Kidney epithelial cell (primary cell): ENCODE data around the gene MTAP. TPM values are rescaled to one million over a fixed set of nuclear protein-coding genes. Genes with fewer than 3 reads are reported as not detected.

Source experiments
- DNase-seq: peaks from one replicate; pipeline ENCODE4 v3.0.0-alpha.2; 2010; ENCODE audit warnings: low read depth
- H3K27me3 ChIP-seq: 2 replicates; pipeline ENCODE4 v1.6.0; 2011; ENCODE audit warnings: low read length; ENCODE audit not compliant: control insufficient read depth, insufficient read depth
- H3K36me3 ChIP-seq: 2 replicates; pipeline ENCODE4 v1.5.1; 2011; ENCODE audit warnings: low read length; ENCODE audit not compliant: control insufficient read depth, insufficient read depth
- H3K4me3 ChIP-seq: 2 replicates; pipeline ENCODE4 v1.5.1; 2011; ENCODE audit warnings: low read depth, mild to moderate bottlenecking, control low read depth, low read length
- CTCF ChIP-seq: IDR thresholded peaks from 2 replicates; pipeline ENCODE4 v1.5.1; 2011; ENCODE audit warnings: mild to moderate bottlenecking, moderate library complexity, low read length, control low read depth, inconsistent platforms; ENCODE audit not compliant: insufficient read depth, poor library complexity, severe bottlenecking
- total RNA-seq: library from RNA; depleted of rRNA; stranded (reverse); fragments of >200 nt; gene quantifications from 2 replicates; pipeline ENCODE4 v1.2.3, GENCODE V29; 2015

Gene MTAP
- total RNA-seq, 1 donor from 2014 or later, result 35.1 TPM

- peaks cover 61% of the 10 kb centered on the region for H3K27me3 ChIP-seq
- TF ChIP-seq CTCF, result no peak
- peak overlapping the region; percentile 62 for H3K4me3 ChIP-seq
- no peak for DNase-seq
- H3K36me3 ChIP-seq, result no peaks in the 10 kb centered on the region
Measured at GRCh38 chr9:21974722-21975409, 172.4 kb downstream of the MTAP start.

- Histone ChIP-seq H3K36me3 (no peaks in the 10 kb centered on the region), H3K27me3 (peaks cover 48% of the 10 kb centered on the region), H3K4me3 (no peak overlapping the region)
- DNase-seq, result no peak
- TF ChIP-seq CTCF, result no peak
Measured at GRCh38 chr9:21976334-21976875, 174.0 kb downstream of the MTAP start.

- Histone ChIP-seq H3K4me3 (no peak overlapping the region), H3K27me3 (peaks cover 8% of the 10 kb centered on the region), H3K36me3 (no peaks in the 10 kb centered on the region)
- DNase-seq, result no peak
- TF ChIP-seq CTCF, result no peak
Measured at GRCh38 chr9:21982391-21982790, 180.0 kb downstream of the MTAP start.

GRCh38 chr9:21982861-21983560 is 180.6 kb downstream of the MTAP start:
- no peaks in the 10 kb centered on the region for H3K36me3 ChIP-seq
- no peak for DNase-seq
- TF ChIP-seq CTCF, result no peak
- H3K4me3 ChIP-seq, result no peak overlapping the region
- H3K27me3 ChIP-seq, result peaks cover 7% of the 10 kb centered on the region

- no peaks in the 10 kb centered on the region for H3K36me3 ChIP-seq
- H3K27me3 ChIP-seq, result peaks cover 7% of the 10 kb centered on the region
- H3K4me3 ChIP-seq, result no peak overlapping the region
- DNase-seq, result no peak
- no peak for TF ChIP-seq CTCF
Measured at GRCh38 chr9:21983561-21983935, 181.1 kb downstream of the MTAP start.
